ENCODE data around the gene ZNF691.

ZNF691 gene

DNA sequence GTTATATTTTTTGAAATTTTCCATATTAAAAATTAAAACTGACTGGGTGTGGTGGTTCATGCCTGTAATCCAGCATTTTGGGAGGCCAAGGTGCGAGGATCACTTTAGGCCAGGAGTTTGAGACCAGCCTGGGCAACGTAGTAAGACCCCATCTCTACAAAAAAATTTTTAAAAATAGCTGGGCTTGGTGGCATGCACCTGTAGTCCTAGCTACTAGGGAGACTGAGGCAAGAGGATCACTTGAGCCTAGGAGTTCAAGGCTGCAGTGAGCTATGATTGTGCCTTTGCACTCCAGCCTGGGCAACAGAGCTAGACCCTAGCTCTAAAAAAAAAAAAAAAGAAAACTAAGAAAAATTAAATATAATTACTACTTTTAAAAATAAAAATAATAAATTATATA, 24.7 kb upstream of the ZNF691 start:
- TF ChIP-seq CTCF (conservative IDR thresholded peaks at IDR 0.05; ENCODE audit: low read depth, low read length) = no peak

DNA sequence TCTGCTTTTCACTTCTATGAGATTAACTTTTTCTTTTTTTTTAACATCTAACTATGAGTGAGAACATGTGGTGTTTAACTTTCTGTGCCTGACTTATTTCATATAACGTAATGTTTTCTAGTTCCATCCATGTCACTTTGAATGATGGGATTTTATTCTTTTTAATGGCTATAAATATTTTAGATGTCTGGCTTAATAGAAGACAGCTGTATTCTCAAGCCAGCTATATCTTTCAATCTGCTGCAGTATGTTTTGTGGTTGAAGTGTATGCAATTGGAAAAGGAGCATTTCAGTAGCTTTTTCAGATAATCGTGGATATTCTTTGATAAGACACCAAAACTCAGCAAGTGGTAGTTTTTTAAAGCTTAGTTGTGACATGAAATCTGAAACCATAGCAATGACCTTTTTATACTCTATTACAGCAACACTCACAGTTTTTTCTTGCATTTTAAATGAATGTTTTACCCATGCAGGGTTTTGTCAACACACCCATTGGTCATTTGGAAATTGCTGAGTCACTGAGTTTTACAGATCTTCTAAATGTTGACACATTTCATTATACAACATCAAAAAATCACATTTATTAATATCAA, 23.5 kb upstream of the ZNF691 start:
- DNase-seq (ENCODE audit: low read depth) = peak; percentile 71
- H3K4me3 ChIP-seq (ENCODE audit: low read depth, low read length) = no peak overlapping the region
- TF ChIP-seq CTCF (conservative IDR thresholded peaks at IDR 0.05; ENCODE audit: low read depth, low read length) = no peak

More for the DNA sequence above, 24.7 kb upstream of the ZNF691 start:
- H3K4me3 ChIP-seq (ENCODE audit: low read depth, low read length) = no peak overlapping the region
- DNase-seq (ENCODE audit: low read depth) = no peak

DNA sequence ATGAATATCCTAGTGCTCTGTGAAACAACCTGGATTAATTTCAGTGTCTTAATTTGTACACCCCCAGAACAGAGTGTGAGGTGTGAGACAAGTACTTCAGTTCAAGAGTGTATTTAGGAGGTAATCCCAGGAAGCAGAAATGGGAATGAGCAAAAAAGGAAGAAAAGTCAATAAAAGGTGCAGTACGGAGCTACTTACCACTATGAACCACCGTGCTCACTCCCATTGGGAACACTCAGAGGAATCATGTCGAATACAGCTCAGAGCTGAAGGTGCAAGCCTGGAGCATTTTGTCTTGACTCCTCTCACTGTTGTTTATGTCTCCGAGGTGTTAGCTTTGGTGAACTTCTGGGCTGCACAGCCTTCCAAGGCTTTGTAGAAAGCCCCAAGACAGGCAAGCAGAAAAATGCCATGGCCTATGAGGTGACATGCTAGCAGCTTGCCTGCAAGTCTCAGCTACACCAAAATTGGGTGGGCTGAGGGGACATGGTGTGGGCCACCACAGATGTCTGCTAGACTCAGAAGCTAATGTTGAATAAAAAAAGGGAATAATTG, 21.9 kb upstream of the ZNF691 start:
- H3K4me3 ChIP-seq (ENCODE audit: low read depth, low read length) = no peak overlapping the region
- no peak for TF ChIP-seq CTCF (conservative IDR thresholded peaks at IDR 0.05; ENCODE audit: low read depth, low read length)

GRCh38 chr1:42825036-42825851, 21.2 kb upstream of the ZNF691 start:
- TF ChIP-seq CTCF (conservative IDR thresholded peaks at IDR 0.05; ENCODE audit: low read depth, low read length) = no peak
- no peak for DNase-seq (ENCODE audit: low read depth)
- no peak overlapping the region for H3K4me3 ChIP-seq (ENCODE audit: low read depth, low read length)

More for the DNA sequence above, 21.9 kb upstream of the ZNF691 start:
- DNase-seq (ENCODE audit: low read depth) = no peak

- no peak for DNase-seq (ENCODE audit: low read depth)
- no peak overlapping the region for H3K4me3 ChIP-seq (ENCODE audit: low read depth, low read length)
- TF ChIP-seq CTCF (conservative IDR thresholded peaks at IDR 0.05; ENCODE audit: low read depth, low read length) = no peak
These were observed 15.8 kb upstream of the ZNF691 start for GRCh38 chr1:42830631-42831030.

- no peak overlapping the region for H3K4me3 ChIP-seq (ENCODE audit: low read depth, low read length)
- no peak for DNase-seq (ENCODE audit: low read depth)
- TF ChIP-seq CTCF (conservative IDR thresholded peaks at IDR 0.05; ENCODE audit: low read depth, low read length) = no peak
These were observed 15.1 kb upstream of the ZNF691 start for GRCh38 chr1:42831273-42831672.
